ENCODE results near the gene VEGFC.

The VEGFC gene

GRCh38 chr4:176671532-176671931 lies 121.2 kb downstream of the VEGFC start:
- no peak for DNase-seq

GRCh38 chr4:176668324-176668723 lies 124.4 kb downstream of the VEGFC start:
- no peak for DNase-seq

GRCh38 chr4:176664964-176665363 lies 127.8 kb downstream of the VEGFC start:
- DNase-seq: no peak

GRCh38 chr4:176660561-176660960 lies 132.2 kb downstream of the VEGFC start:
- no peak for DNase-seq

- no peak for DNase-seq
These were observed 136.6 kb downstream of the VEGFC start for GRCh38 chr4:176656108-176656507.

GRCh38 chr4:176654565-176655216 lies 138.0 kb downstream of the VEGFC start:
- DNase-seq: no peak

GRCh38 chr4:176653401-176654220 lies 139.1 kb downstream of the VEGFC start:
- no peak for DNase-seq

GRCh38 chr4:176646311-176646710 lies 146.4 kb downstream of the VEGFC start:
- no peak for DNase-seq

- DNase-seq: no peak
These were observed 147.3 kb downstream of the VEGFC start for GRCh38 chr4:176645246-176645960.

- no peak for DNase-seq
These were observed 150.2 kb downstream of the VEGFC start for GRCh38 chr4:176642472-176642871.

GRCh38 chr4:176641237-176641636 lies 151.5 kb downstream of the VEGFC start:
- DNase-seq: no peak

- DNase-seq: no peak
These were observed 153.7 kb downstream of the VEGFC start for GRCh38 chr4:176638992-176639391.

GRCh38 chr4:176636292-176636691 lies 156.4 kb downstream of the VEGFC start:
- DNase-seq: no peak

- no peak for DNase-seq
These were observed 157.1 kb downstream of the VEGFC start for GRCh38 chr4:176635372-176636261.
